Ishikawa (cell line): ENCODE data around the gene PRDM1.

ENCODE experiments used
- CEBPB ChIP-seq: IDR thresholded peaks from 2 replicates; pipeline ENCODE4 v1.6.1; 2012
- CREB1 ChIP-seq: IDR thresholded peaks from 2 replicates; pipeline ENCODE4 v1.6.1; 2012; ENCODE audit warnings: low read depth
- EGR1 ChIP-seq: IDR thresholded peaks from 2 replicates; pipeline ENCODE4 v1.6.1; 2012
- EP300 ChIP-seq: IDR thresholded peaks from 2 replicates; pipeline ENCODE4 v1.6.1; 2012; ENCODE audit warnings: borderline replicate concordance
- FOXM1 ChIP-seq: IDR thresholded peaks from 2 replicates; pipeline ENCODE4 v1.6.1; 2012; ENCODE audit warnings: low read depth, borderline replicate concordance
- MAX ChIP-seq: IDR thresholded peaks from 2 replicates; pipeline ENCODE4 v1.6.1; 2012
- NFIC ChIP-seq: IDR thresholded peaks from 2 replicates; pipeline ENCODE4 v1.6.1; 2012
- RAD21 ChIP-seq: IDR thresholded peaks from 2 replicates; pipeline ENCODE4 v1.6.1; 2012; ENCODE audit warnings: low read depth
- REST ChIP-seq: IDR thresholded peaks from 2 replicates; pipeline ENCODE4 v1.6.1; 2012; ENCODE audit warnings: low read depth, mild to moderate bottlenecking
- TAF1 ChIP-seq: IDR thresholded peaks from 2 replicates; pipeline ENCODE4 v1.6.1; 2012; ENCODE audit warnings: low read depth, mild to moderate bottlenecking
- TCF12 ChIP-seq: IDR thresholded peaks from 2 replicates; pipeline ENCODE4 v1.6.1; 2012; ENCODE audit warnings: low read depth
- TEAD4 ChIP-seq: IDR thresholded peaks from 2 replicates; pipeline ENCODE4 v1.6.1; 2012
- USF1 ChIP-seq: IDR thresholded peaks from 2 replicates; pipeline ENCODE4 v1.6.1; 2012
- YY1 ChIP-seq: IDR thresholded peaks from 2 replicates; pipeline ENCODE4 v1.6.1; 2012; ENCODE audit warnings: low read depth
- ZBTB7A ChIP-seq: IDR thresholded peaks from 2 replicates; pipeline ENCODE4 v1.6.1; 2012; ENCODE audit warnings: low read depth

PRDM1 gene

GRCh38 chr6:106085984-106086813 lies at the start of gene PRDM1:
Gene PRDM1 (plus strand): TSS chr6:106086336. CDS start chr6:106086554, 218 bp downstream.
- TF ChIP-seq RAD21 (peak; percentile 49), MAX (peak; percentile 49; the same call in 1 of the 2 replicates), TAF1 (no peak)

- TF ChIP-seq RAD21 (no peak), REST (no peak), ZBTB7A (no peak), TAF1 (no peak), NFIC (no peak), TEAD4 (no peak), FOXM1 (no peak), EP300 (no peak), CREB1 (no peak), YY1 (no peak), EGR1 (no peak), MAX (no peak)
Observed at GRCh38 chr6:106037060-106037459, 49.1 kb upstream of the PRDM1 start.

GRCh38 chr6:106039897-106040592 lies 46.1 kb upstream of the PRDM1 start:
- TF ChIP-seq TEAD4 = 0 out of 2 replicates have a peak, but pooled peaks have one; percentile 11
- no peak for TF ChIP-seq ZBTB7A

- TF ChIP-seq REST (no peak), FOXM1 (no peak), MAX (no peak), CEBPB (no peak), EP300 (no peak), TCF12 (no peak), TAF1 (no peak), NFIC (no peak), ZBTB7A (no peak), EGR1 (no peak), CREB1 (no peak), TEAD4 (no peak), RAD21 (no peak), USF1 (no peak)
Observed at GRCh38 chr6:106044151-106044550, 42.0 kb upstream of the PRDM1 start.

- TF ChIP-seq REST = no peak
- TF ChIP-seq CEBPB = no peak
- no peak for TF ChIP-seq MAX
- TF ChIP-seq TEAD4 = no peak
- no peak for TF ChIP-seq USF1
- no peak for TF ChIP-seq FOXM1
- TF ChIP-seq TAF1 = no peak
- no peak for TF ChIP-seq YY1
- no peak for TF ChIP-seq ZBTB7A
- no peak for TF ChIP-seq CREB1
Observed at GRCh38 chr6:106045077-106045476, 41.1 kb upstream of the PRDM1 start.
